Epithelial cell of proximal tubule (primary cell): ENCODE data around the gene ENTREP1. TPM values are rescaled to one million over a fixed set of nuclear protein-coding genes. Genes with fewer than 3 reads are reported as not detected.

ENCODE experiments used
- DNase-seq: peaks from one replicate; pipeline ENCODE4 v3.0.0-alpha.2; 2011; ENCODE audit warnings: low read depth
- H3K4me3 ChIP-seq: 2 replicates; pipeline ENCODE4 v1.5.1; 2011; ENCODE audit warnings: low read depth, mild to moderate bottlenecking, low read length
- total RNA-seq: library from RNA; depleted of rRNA; stranded (reverse); fragments of >200 nt; gene quantifications from 2 replicates; pipeline ENCODE4 v1.2.3, GENCODE V29; 2015
- TF ChIP-seq, protein P1 (sequence below): conservative IDR thresholded peaks from 2 replicates; pipeline ENCODE4 v1.5.1; 2012; ENCODE audit warnings: low read depth, mild to moderate bottlenecking, low read length

ENTREP1 gene
- total RNA-seq, 1 donor from 2014 or later: 4.6 TPM

DNA sequence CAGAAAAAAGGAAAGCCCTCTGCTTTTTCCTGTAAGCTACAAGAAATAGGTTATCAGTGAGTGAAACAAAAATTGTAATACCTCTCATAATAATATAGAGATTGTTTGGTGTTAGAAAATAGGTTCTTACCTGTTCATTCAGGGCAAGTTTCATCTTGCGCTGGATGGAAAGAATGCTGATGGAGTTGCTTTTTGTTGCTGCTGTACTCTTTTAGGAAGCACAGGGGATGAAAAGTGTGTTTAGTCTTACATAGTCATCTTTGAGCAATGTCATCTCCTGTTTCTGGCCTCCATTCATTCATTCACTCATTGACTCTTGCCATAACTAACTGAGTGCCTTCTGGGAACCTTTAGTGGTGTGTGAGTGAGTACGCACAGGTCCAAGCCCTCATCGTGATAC lies 6.4 kb downstream of the ENTREP1 start:
- no peak overlapping the region for H3K4me3 ChIP-seq
- DNase-seq: no peak
- TF ChIP-seq, protein P1, sequence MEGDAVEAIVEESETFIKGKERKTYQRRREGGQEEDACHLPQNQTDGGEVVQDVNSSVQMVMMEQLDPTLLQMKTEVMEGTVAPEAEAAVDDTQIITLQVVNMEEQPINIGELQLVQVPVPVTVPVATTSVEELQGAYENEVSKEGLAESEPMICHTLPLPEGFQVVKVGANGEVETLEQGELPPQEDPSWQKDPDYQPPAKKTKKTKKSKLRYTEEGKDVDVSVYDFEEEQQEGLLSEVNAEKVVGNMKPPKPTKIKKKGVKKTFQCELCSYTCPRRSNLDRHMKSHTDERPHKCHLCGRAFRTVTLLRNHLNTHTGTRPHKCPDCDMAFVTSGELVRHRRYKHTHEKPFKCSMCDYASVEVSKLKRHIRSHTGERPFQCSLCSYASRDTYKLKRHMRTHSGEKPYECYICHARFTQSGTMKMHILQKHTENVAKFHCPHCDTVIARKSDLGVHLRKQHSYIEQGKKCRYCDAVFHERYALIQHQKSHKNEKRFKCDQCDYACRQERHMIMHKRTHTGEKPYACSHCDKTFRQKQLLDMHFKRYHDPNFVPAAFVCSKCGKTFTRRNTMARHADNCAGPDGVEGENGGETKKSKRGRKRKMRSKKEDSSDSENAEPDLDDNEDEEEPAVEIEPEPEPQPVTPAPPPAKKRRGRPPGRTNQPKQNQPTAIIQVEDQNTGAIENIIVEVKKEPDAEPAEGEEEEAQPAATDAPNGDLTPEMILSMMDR: no peak

DNA sequence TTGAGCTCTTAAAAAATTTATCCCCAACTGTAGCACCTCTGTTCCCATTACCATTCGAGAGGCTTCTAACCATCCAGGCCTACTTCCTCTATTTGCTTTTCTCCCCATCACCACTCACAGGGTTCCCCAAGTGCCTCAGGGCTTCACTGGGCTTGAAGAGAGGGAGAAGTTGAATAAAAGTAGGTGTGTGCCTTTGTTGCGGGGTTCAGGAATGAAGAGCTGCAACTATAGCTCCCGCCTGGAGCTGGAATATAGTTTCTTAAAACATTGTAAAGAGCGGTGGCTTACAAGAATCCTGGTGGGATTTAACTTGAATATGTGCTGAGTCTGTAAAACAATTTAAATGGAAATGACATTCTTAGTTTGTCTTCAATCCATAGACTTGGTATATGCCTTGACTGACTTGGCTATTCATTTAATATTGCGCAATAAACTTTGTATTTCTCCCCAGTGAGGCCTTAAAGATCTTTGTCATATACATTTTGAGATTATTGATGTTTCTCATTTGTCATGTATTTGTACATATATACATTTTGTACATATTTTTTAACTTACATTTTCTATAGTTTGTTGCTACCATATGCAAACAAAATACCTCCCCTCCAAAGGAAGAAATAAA lies 7.2 kb downstream of the ENTREP1 start:
- TF ChIP-seq, protein P1: no peak
- DNase-seq: no peak
- H3K4me3 ChIP-seq: no peak overlapping the region

DNA sequence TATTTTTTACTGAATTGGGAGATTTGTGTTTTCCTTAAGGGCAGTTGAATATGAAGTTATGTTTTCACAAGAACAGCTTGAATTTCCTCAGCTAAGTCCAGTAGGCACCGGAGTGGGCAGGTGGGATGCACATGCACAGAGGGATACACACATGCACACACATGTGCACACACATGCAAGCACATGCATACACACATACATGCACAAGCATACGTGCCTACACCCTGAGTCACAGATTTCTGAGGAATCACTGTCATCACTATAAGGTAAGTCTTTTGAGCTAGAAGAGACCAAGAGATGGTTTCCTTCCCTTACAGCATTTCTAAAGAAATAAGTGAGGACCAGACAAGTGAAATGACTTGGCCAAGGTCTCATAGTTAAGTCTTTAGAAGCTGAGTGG lies 8.7 kb downstream of the ENTREP1 start:
- no peak for DNase-seq
- TF ChIP-seq, protein P1: no peak
- no peak overlapping the region for H3K4me3 ChIP-seq

DNA sequence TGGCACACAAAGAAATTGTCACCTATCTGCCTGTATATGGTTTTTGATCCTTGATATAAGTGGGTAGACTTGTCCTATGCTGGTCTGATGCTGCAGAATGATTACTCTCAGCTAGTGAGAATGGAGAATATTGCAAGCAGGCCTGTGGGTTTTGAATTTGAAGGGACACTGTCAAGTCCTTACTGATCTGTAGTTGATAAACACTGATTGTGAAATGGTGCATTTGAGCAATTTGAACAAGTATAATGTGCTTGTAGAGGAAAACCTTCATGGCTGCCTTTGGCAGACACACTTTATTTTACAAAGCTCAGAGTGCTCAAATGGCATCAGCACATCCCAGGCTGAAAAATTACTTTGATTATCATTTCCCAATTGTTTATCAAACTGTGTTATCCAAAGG lies 9.3 kb downstream of the ENTREP1 start:
- TF ChIP-seq, protein P1: no peak
- DNase-seq: no peak
- no peak overlapping the region for H3K4me3 ChIP-seq

DNA sequence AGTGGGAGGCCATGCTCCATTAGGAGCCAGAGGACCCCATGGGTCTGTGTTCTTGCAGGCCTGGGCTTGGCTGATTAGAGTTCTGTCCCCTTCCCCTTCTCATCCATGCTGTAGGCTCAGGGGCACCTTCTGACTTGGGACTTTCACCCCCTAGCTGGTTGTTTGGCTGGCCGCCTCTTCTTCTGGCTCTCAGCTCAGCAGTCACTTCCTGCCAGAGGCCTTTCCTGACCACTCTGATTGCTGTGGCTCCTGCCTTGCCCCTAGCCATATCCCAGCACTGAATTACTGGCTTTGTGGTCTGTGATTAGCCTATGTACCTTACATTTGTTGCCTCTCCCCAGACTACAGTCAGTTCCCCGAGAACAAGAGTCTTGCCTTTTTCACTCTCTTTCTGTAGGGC lies 14.6 kb downstream of the ENTREP1 start:
- H3K4me3 ChIP-seq: no peak overlapping the region
- TF ChIP-seq, protein P1: no peak
- no peak for DNase-seq

DNA sequence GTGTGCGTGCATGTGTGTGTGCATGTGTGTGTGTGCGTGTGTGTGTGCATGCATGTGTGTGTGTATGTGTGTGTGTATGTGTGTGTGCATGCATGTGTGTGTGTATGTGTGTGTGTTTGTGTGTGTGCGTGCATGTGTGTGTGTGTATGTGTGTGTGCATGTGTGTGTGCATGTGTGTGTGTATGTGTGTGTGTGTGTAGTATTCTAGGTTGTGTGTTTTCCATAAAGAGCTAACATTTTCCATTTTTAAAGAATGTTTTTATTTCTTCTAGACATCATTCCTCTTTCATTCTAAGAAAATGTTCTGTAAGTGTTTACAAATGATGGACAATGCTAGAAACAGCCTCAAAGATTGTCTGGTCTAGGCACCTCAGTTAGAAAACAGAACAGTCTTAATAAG lies 15.6 kb downstream of the ENTREP1 start:
- TF ChIP-seq, protein P1: no peak
- H3K4me3 ChIP-seq: no peak overlapping the region
- DNase-seq: no peak

DNA sequence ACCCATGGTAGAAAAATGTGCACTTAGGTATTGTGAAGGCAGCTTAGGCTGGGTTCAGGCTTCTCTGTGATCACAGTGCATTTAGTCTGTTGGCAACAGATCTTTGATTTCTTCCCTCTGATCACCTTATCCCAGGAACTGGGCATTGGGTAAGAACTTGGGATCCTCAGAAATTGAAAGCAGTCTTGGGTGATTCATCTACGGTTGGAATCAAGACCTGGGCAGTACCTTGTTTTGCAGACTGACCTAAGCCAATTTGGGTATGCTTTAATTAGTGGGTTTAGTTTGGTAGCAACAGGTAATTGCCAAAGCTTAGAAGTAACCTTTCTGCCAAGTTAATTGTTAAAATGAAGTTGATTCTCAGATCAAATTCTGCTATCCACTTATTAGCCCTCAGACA lies 17.8 kb downstream of the ENTREP1 start:
- no peak for DNase-seq
- TF ChIP-seq, protein P1: no peak
- H3K4me3 ChIP-seq: no peak overlapping the region
